Stimulated activated CD8-positive, alpha-beta memory T cell treated with anti-CD3 and anti-CD28 coated beads, Interleukin-2, amount 100 ng/mL, for 1 hour (primary cell): ENCODE results near the gene TMPRSS4.

Source experiments
- DNase-seq, 2 donors: peaks; one replicate each; pipeline ENCODE4 v3.0.0-alpha.2; 2020; ENCODE audit warnings: low read depth in 2 of 2

Gene TMPRSS4

DNA sequence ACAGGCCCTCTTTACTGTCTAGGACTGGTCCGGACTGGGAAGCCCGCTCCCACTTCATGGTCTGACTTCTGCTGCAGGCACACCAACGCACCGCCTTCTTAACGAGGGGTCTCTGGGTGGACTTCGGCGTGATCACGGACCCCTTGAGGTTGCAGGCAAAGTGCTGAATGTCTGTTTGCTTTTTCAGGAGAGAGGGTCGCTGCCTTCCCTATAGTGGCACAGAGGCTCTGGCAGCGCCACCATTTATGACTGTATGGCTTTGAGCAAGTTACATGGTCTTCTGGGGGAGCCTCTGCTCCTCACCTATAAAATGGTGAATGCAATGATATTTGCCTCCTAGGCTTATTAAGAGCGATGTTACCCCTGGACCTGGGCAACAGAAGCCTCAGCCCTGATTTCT, 77.1 kb downstream of the TMPRSS4 start:
- no peak for DNase-seq

DNA sequence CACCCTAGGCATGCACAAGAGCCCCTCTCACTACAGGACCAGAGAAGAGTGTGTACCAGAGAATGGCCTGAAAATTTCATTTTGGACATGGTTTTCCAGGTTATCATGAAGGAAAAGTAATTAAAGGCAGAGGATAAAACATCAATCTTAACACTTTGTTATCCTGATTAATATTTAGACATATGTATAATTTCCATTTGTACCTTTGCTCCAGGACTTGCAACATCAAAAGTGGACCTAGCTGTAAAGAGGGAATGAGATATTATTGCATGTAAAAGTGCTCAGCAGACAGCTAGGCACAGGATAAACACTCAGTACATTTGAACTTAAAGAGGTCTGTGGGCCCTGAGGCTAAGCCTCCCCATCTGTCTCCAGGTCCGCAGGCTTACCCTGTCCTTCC, 77.8 kb downstream of the TMPRSS4 start:
- no peak for DNase-seq

DNA sequence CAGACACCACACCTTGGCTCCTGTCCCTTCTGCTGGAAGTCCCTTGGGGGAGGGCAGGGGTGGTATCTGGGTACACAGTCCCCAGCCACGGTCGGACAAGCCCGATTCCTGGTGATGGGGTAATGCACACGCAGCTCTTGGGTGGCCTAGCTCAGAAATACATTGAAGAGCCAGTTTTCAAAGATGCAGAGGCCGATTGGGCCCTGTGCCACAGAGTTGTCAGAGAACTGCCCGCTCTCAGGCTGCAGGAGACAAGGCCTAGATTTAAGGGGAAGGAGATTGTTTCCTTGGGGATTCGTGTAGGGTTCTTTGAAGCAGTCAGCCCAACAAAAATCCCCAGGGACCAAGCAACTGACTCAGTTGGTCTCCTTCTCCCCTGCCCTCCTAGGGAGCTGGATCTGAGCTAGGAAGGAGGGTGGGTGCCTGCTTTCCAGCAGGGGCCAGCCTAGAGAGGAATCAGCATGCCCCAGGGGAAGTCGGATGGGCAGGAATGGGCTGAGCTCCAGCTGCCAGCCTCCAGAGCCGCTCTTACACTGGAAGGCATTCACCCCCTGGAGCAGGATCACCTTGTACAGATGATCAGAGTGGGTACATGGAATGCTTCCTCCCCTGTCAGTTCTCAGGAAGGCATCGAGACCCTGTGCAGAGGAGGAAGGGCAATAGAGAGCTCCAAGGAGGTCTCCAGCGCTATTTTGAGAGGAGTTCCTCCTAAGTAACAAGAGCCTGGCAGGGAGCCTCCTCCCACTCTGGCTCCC, 79.1 kb downstream of the TMPRSS4 start:
- DNase-seq = no peak

DNA sequence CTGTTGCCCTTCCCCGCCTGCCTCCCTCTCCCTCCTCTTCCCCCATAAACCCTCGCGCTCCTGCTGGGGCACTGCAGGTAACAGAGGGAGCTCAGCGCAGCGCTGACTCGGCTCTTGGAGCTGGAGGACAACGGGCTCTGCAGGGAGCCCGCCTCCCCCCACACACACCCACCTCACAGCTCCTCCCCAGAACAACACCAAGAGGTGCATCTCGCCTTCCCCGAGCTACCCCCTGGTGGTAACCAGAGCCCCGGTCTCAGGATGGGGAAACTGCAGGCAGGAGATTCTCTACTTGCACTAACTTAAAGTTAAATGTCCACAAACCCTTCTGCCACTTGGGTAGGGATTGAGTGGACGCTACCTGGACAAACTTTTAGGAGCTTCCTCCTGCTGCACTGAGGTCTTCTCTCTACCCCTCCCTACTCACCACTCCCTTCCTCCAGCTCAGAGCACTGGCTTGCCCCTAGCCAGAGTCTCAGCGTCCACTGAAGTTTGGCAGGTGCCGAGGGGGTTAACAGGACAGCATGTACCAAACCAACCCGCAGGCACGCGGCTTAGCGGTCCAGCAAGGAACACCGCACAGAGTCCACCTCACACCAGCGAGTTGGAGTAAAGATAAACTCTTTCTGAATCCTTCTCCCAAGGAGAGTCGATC, 79.8 kb downstream of the TMPRSS4 start:
- DNase-seq = no peak

DNA sequence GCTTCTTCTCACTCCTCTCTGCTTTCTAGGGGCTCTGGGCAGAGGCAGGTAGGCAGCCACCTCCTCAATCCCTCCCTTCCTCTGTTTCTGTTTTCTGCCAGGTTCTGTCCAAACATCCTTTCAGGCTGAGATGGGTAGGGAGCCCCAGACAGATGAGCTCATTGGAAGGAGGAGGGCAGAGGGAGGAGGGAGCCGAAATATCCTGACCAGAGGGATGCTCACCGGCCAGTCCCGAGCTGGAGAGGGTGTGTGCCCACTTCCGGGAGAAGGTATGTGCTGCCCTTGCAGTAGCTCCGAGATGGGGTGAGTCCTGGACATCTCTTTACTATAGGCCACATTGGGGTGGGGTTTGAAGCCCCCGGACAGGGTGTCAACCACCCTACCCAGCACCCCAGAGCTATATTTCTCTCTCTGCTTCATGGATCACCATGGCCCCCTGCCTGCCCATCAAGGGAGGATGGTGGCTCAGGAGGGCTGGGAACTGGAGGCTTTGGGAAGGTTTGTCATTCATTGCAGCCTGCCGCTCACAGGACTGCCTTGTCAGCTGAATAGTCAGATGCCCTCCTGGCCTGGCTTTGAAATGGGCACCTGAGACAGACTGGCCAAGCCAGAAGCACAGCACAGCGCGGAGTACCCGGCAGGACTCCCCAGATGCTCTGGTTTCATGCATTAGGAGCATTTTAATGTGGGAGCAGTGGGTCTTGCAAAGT, 80.5 kb downstream of the TMPRSS4 start:
- DNase-seq = no peak

DNA sequence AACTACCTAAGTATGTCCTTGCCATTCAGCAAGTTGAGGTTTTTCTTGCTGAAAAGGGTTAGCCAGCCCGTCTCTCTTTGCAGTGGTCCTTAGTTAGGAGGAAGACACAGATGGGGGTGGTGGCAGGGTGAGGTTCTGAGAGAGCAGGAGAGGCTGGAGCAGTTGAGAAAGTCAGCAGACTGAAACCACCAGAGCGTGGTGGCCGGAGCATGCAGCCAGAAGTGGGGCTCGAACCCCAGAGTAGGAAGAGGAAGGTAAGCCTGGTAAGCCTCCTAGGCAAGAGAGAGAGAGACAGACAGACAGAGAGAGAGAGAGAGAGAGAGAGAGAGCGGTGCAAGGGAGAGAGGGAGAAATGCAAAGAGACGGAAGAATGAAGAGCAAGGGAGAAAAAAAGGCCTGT, 84.9 kb downstream of the TMPRSS4 start:
- no peak for DNase-seq

DNA sequence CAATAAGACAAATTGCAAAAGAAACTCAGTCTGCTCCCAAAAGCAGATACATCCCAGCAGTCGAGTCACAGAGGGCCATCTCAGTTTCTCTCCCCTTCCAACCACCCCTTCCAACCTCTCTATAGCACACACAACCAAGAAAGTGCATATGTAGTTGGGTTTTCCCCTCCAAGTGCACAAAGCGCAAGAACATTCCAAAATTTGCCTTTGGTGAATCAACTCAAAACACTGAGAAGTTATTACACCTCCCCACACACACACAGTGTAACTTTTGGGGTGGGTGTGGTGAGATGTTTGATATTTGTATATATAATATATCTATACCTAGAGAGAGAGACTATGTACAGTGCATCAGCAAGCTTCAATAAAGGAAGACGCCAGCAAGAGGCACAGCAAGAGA, 86.0 kb downstream of the TMPRSS4 start:
- DNase-seq = no peak

DNA sequence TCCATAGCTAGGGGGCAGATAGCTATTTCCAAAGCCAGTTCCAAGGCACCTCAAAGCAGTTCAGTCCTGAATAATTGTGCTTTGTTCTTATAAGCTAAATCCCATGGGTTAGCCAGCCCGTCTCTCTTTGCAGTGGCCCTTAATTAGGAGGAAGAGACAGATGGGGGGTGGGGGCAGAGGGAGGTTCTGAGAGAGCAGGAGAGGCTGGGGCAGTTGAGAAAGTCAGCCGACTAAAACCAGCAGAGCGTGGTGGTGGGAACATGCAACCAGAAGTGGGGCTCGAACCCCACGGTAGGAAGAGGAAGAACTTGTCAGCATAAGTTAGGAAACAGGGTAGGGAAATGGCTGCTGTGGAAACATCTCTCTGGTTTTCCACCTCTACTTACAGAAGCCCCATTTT, 86.6 kb downstream of the TMPRSS4 start:
- DNase-seq = no peak

DNA sequence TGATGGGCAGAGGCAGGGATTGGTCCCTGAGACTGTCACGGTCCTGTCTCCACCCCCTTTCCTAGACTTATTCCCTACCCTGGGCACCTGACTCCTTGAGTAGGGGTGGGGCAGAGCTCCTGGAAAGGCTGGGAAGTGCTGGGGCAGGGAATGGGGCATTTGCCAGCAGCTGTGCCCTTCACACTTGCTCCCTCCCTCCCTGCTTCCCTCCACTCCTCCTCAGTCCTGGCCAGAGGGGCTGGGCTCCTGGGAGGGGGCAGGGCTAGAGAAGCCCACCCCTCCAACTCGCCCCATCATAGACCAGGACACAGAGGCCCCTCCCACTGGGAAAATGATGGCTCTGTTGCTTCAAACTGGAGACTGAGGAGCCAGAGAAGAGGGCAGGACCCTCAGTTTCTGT, 88.0 kb downstream of the TMPRSS4 start:
- DNase-seq = no peak

DNA sequence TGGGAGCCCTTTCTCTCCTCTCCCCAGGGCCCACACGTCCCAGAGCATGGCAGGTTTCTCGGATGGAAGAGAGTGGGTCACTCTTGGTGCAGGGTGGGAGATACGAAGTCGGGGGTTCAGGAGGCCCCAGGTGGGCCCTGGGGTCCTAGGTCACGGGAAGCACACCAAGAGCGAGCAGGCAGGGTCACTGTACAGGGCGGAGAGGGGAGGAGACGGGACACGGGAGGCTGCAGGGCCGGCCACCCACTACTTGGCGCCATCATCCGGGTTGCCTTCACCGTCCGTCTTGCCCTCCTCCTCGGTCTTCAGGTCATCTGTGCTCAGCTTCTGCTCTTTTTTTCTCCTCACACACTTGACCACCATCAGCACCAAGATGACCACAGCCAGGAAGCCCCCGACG, 89.8 kb downstream of the TMPRSS4 start:
- no peak for DNase-seq

DNA sequence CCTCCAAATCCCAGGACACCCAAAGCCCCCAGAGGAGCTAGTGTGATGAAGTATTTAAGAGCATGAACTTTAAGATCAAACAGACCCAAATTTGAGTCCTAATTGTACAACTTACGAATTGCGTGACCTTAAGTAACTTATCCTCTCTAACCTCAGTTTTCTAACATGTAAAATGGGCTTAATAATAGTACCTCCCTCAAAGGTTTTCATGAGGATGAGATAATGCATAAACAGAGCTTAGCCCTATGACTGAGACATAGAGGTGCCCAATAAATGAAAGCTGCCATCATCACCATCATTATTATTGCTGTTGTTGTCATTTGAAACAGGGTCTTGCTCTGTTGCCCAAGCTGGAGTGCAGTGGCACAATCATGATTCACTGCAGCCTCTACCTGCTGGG, 90.4 kb downstream of the TMPRSS4 start:
- DNase-seq = no peak

DNA sequence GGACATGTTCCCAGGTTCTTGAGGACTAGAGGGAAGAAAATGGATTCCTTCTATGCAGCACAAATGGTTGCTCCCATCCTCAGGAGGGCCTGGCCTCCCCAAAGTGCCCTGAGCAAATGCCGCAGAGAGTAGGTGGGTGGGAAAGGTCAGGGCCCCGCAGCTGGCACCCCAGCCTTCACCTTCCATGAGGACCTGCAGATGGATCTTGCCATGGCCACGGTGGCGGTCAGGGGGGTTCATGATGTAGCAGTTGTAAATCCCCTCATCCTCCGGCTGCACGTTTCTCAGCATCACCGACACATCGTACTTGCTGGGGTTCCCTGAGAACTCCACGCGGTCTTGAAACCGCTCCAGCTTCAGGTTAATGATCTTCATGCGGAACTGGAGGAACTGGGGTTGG, 91.0 kb downstream of the TMPRSS4 start:
- DNase-seq = no peak

DNA sequence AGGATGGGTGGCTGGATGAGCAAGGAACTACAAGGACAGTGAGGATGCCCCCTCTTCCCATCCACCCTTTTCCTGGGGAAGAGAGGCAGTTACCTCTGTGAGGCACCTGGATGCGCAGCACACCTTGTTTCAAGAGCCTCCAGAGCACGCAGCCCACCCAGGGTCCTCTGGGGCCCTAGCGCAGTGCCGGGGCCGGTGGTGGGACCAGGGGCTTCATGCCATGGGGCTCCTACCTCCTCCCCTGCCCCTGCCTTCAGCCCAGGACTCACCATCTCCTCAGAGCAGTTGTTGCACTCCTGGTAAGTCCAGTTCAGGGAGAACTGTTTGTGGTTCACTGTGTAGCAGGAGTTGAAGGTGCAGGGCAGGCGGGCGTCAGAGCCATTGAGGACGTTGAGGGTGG, 91.4 kb downstream of the TMPRSS4 start:
- DNase-seq = no peak

DNA sequence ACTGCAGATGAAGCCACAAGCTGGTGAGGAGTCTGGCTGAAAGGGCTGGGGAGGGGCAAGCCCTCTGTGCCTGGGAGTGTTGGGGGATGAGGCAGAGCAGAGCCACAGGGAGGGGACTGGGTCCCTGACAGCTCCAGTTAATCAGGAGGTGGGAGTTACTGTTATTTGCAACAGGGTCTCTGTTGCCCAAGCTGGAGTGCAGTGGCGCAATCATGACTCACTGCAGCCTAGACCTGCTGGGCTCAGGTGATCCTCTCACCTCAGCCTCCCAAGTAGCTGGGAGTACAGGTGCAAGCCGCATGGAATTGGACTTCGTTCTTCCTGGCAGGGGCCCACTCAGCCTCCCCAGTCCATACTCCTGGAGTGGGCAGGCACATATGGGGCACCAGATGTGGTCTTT, 91.9 kb downstream of the TMPRSS4 start:
- DNase-seq = no peak

DNA sequence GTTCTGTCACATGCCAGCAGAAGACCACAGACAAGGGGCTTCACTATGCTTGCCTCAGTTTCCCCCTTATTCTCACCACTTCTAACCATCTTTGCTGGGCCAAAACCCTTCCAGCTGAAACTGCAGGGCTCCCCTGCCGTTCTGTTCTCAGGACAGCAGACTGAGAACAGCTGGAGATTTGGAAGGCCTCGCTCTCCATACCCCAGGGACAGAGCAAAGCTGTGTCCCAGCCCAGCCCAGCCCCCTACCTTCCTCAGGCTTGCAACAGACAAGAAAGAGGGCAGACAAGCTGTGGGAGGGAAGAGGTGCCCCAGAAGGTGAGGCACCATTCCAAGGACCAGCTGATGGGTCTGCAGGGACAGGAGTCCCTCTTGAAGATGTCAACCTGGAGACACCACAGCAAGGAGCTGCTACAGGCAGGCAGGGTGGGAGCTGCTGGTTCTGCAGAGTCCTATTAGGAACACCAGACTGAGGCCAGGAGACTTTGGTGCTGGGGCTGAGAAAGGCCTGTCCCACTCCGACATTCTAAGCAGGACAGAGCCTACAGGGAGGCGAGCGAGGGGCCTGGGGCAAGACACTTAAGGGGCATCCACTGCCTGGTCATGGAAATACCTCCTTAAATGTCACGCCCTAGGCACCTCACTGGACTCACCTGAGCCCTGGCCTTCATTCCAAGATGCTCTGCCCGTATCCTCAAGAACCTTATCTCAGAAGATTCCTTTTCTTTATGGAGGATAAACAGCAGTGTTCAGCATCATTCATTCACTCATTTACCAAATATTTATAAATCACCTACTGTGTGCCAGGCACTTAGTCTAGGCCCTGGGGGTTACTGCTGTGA, 92.6 kb downstream of the TMPRSS4 start:
- no peak for DNase-seq

DNA sequence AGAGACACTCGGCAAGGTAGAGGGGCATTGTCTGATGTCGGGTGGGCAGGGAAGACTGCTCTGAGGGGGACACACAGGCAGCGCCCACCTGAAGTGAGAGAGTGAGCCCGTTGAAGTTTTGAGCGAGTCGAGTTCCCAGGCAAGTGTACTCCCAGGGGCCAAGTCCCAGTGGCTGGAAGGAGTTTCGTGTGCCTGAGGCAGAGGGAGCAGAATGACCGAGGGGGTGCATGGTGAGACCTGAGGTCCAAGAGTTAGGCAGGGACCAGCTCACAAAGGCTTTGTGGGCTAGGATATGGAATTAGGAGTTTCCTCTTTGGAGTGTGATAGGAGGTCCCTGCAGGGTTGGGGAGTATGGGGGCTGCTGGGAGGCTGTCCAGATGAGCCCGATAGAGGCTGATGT, 93.4 kb downstream of the TMPRSS4 start:
- no peak for DNase-seq

DNA sequence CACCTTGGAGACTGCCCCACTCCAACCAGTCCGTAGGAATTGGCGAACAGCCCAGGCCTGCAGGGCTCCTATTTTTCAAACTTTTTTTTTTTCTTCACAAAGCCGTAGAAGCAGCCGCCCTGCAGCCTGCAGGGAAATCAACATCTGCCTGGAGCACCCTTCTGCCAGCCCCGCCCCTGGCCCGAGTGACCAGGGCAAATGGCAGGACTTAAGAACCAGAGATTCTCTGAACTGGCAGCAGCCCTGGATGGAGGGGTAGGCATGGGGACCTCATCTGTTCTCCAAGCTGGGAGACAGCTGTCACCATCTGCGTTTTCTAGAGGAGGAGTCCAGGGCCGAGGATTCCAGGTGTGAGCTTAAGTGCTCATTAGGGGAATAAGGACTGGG, 94.0 kb downstream of the TMPRSS4 start:
- no peak for DNase-seq
